ENCODE data around the gene PARD3B.

PARD3B gene

GRCh38 chr2:204966245-204966644 is 421.0 kb downstream of the PARD3B start:
- no peak for DNase-seq (ENCODE audit: low read depth)
- H3K4me3 ChIP-seq (ENCODE audit: low read depth, low read length), result no peak overlapping the region
- TF ChIP-seq CTCF (IDR thresholded peaks at IDR 0.05; ENCODE audit: insufficient read depth, low read depth, low read length, missing control alignments), result no peak

GRCh38 chr2:204967199-204967960 is 422.1 kb downstream of the PARD3B start:
- peak; percentile 3 for DNase-seq (ENCODE audit: low read depth)
- no peak overlapping the region for H3K4me3 ChIP-seq (ENCODE audit: low read depth, low read length)
- TF ChIP-seq CTCF (IDR thresholded peaks at IDR 0.05; ENCODE audit: insufficient read depth, low read depth, low read length, missing control alignments), result no peak

- DNase-seq (ENCODE audit: low read depth), result no peak
- TF ChIP-seq CTCF (IDR thresholded peaks at IDR 0.05; ENCODE audit: insufficient read depth, low read depth, low read length, missing control alignments), result no peak
These were observed 426.1 kb downstream of the PARD3B start for GRCh38 chr2:204971206-204971907.

GRCh38 chr2:204972161-204972560 is 426.9 kb downstream of the PARD3B start:
- no peak overlapping the region for H3K4me3 ChIP-seq (ENCODE audit: low read depth, low read length)
- no peak for DNase-seq (ENCODE audit: low read depth)
- TF ChIP-seq CTCF (IDR thresholded peaks at IDR 0.05; ENCODE audit: insufficient read depth, low read depth, low read length, missing control alignments), result no peak

More at GRCh38 chr2:204971206-204971907, 426.1 kb downstream of the PARD3B start:
- no peak overlapping the region for H3K4me3 ChIP-seq (ENCODE audit: low read depth, low read length)

- DNase-seq (ENCODE audit: low read depth), result no peak
- no peak overlapping the region for H3K4me3 ChIP-seq (ENCODE audit: low read depth, low read length)
- TF ChIP-seq CTCF (IDR thresholded peaks at IDR 0.05; ENCODE audit: insufficient read depth, low read depth, low read length, missing control alignments), result no peak
These were observed 427.5 kb downstream of the PARD3B start for GRCh38 chr2:204972606-204973336.

GRCh38 chr2:204973616-204974015 is 428.3 kb downstream of the PARD3B start:
- no peak for TF ChIP-seq CTCF (IDR thresholded peaks at IDR 0.05; ENCODE audit: insufficient read depth, low read depth, low read length, missing control alignments)
- DNase-seq (ENCODE audit: low read depth), result no peak
- no peak overlapping the region for H3K4me3 ChIP-seq (ENCODE audit: low read depth, low read length)

Data from GM12865 (cell line).